AG04449 (cell line): ENCODE measurements around the gene PRR15L.

ENCODE experiments used
- CTCF ChIA-PET: fragments of 350-600 bp; formaldehyde crosslinking; extraction: SDS; loops from one replicate; lab custom pipeline; 2021; ENCODE audit warnings: antibody characterized with exemption; lab: Yijun Ruan, JAX
- POLR2A ChIA-PET: fragments of 400-600, 350-600 bp; formaldehyde crosslinking; extraction: SDS; loops from one replicate; lab custom pipeline; 2020; ENCODE audit warnings: antibody characterized with exemption, inconsistent platforms; lab: Yijun Ruan, JAX
- DNase-seq: peaks from one replicate; pipeline ENCODE4 v3.0.0-alpha.2; 2010; ENCODE audit warnings: low read depth, low spot score
- H3K4me3 ChIP-seq: 2 replicates; pipeline ENCODE4 v1.5.1; 2011; ENCODE audit warnings: low read depth, mild to moderate bottlenecking, control low read depth, low read length
- CTCF ChIP-seq: IDR thresholded peaks from one replicate; pipeline ENCODE4 v1.5.1; 2011; ENCODE audit warnings: mild to moderate bottlenecking, moderate library complexity, low read length, control low read depth, inconsistent platforms; ENCODE audit not compliant: insufficient read depth; ENCODE audit errors: missing control alignments

Gene PRR15L

GRCh38 chr17:47905221-47905733 lies 52.4 kb downstream of the PRR15L start:
- peak; percentile 54 for DNase-seq
- POLR2A ChIA-PET = interaction anchor here (0.9 to 1.5 kb wide), 5 partner anchors 9 to 74 kb away, joined by 3 to 6 read pairs (median 4); partner anchors contain the start of genes CDK5RAP3, LRRC46, MRPL10 and SP2
- CTCF ChIA-PET = interaction anchor here (0.8 to 4.2 kb wide), 8 partner anchors 15 to 120 kb away, joined by 3 to 49 read pairs (median 10); partner anchors contain the start of genes CDK5RAP3 and SCRN2
- no peak for TF ChIP-seq CTCF
- H3K4me3 ChIP-seq = no peak overlapping the region

GRCh38 chr17:47902039-47902744 lies 55.5 kb downstream of the PRR15L start:
- no peak overlapping the region for H3K4me3 ChIP-seq
- ChIA-PET CTCF (interaction anchor here (1.0 to 2.3 kb wide), 6 partner anchors 13 to 76 kb away, joined by 4 to 8 read pairs (median 5); no protein-coding TSS in a partner anchor), POLR2A (no interaction called here)
- no peak for DNase-seq
- TF ChIP-seq CTCF = no peak
